Karpas-422 (cell line): ENCODE data around the gene TTYH2. TPM values are rescaled to one million over a fixed set of nuclear protein-coding genes. Genes with fewer than 3 reads are reported as not detected.

Experiments
- DNase-seq: peaks from one replicate; pipeline ENCODE4 v3.0.0-alpha.2; 2015
- H2AFZ ChIP-seq: fragments of 200-600 bp; sonication (generic); 2 replicates; pipeline ENCODE4 v1.6.1; 2014; ENCODE audit warnings: antibody characterized with exemption, low read length, mixed read lengths
- H3K27ac ChIP-seq: fragments of 200-600 bp; sonication (generic); 2 replicates; pipeline ENCODE4 v1.5.1; 2014; ENCODE audit warnings: mild to moderate bottlenecking, low read length, moderate library complexity
- H3K27me3 ChIP-seq: fragments of 200-600 bp; sonication (generic); 2 replicates; pipeline ENCODE4 v1.6.1; 2014; ENCODE audit warnings: low read length, mixed read lengths
- H3K36me3 ChIP-seq: fragments of 200-600 bp; sonication (generic); 2 replicates; pipeline ENCODE4 v1.6.1; 2014; ENCODE audit warnings: low read length, mixed read lengths; ENCODE audit not compliant: insufficient read depth
- H3K4me1 ChIP-seq: fragments of 200-600 bp; sonication (generic); 2 replicates; pipeline ENCODE4 v1.6.1; 2014; ENCODE audit warnings: mild to moderate bottlenecking, low read length, mixed read lengths
- H3K4me2 ChIP-seq: fragments of 200-600 bp; sonication (generic); 2 replicates; pipeline ENCODE4 v1.6.1; 2014; ENCODE audit warnings: low read length, low read depth, mild to moderate bottlenecking; ENCODE audit not compliant: poor library complexity, severe bottlenecking
- H3K4me3 ChIP-seq: fragments of 200-600 bp; sonication (generic); 2 replicates; pipeline ENCODE4 v1.5.1; 2014; ENCODE audit warnings: mild to moderate bottlenecking, antibody characterized with exemption, low read length, mixed read lengths
- H3K79me2 ChIP-seq: fragments of 200-600 bp; sonication (generic); 2 replicates; pipeline ENCODE4 v1.6.1; 2014; ENCODE audit warnings: mild to moderate bottlenecking, low read length, mixed read lengths
- H3K9ac ChIP-seq: fragments of 200-600 bp; sonication (generic); 2 replicates; pipeline ENCODE4 v1.6.0; 2014; ENCODE audit warnings: low read length
- H3K9me2 ChIP-seq: fragments of 200-600 bp; sonication (generic), shearing (Covaris generic); replicated peaks from 2 replicates; pipeline ENCODE4 v1.6.0; 2014; ENCODE audit warnings: mild to moderate bottlenecking, low read length, moderate library complexity; ENCODE audit not compliant: insufficient read depth
- H3K9me3 ChIP-seq: fragments of 300-700, 200-600 bp; sonication (generic); 2 replicates; pipeline ENCODE4 v1.6.1; 2014; ENCODE audit warnings: low read length, mixed read lengths
- H4K20me1 ChIP-seq: fragments of 200-600 bp; sonication (generic); 2 replicates; pipeline ENCODE4 v1.6.1; 2014; ENCODE audit warnings: mild to moderate bottlenecking, antibody characterized with exemption, low read length, low read depth; ENCODE audit not compliant: insufficient read depth
- total RNA-seq: library from RNA; depleted of rRNA; stranded (reverse); fragments of >200 nt; shearing (Covaris generic); gene quantifications from 2 replicates; pipeline ENCODE4 v1.2.3, GENCODE V29; 2014; ENCODE audit warnings: low replicate concordance; rRNA removed

Gene TTYH2
- total RNA-seq, 1 experiment from 2014 or later: not detected

- H3K4me2 ChIP-seq: no peak overlapping the region
- no peak overlapping the region for H2AFZ ChIP-seq
- no peak overlapping the region for H3K9ac ChIP-seq
- H3K9me2 ChIP-seq: no peaks in the 10 kb centered on the region
- H3K4me3 ChIP-seq: no peak overlapping the region
- H3K27me3 ChIP-seq: no peaks in the 10 kb centered on the region
- no peaks in the 10 kb centered on the region for H4K20me1 ChIP-seq
- H3K9me3 ChIP-seq: no peaks in the 10 kb centered on the region
- no peaks in the 10 kb centered on the region for H3K36me3 ChIP-seq
- H3K27ac ChIP-seq: no peak overlapping the region
- no peak for DNase-seq
- no peaks in the 10 kb centered on the region for H3K79me2 ChIP-seq
- H3K4me1 ChIP-seq: no peaks in the 10 kb centered on the region
Observed at GRCh38 chr17:74304184-74304583, 90.8 kb downstream of the TTYH2 start.

- no peaks in the 10 kb centered on the region for H3K9me3 ChIP-seq
- no peaks in the 10 kb centered on the region for H3K9me2 ChIP-seq
- H3K36me3 ChIP-seq: no peaks in the 10 kb centered on the region
- no peaks in the 10 kb centered on the region for H3K79me2 ChIP-seq
- no peak overlapping the region for H3K9ac ChIP-seq
- no peaks in the 10 kb centered on the region for H3K27me3 ChIP-seq
- H4K20me1 ChIP-seq: no peaks in the 10 kb centered on the region
- H3K4me3 ChIP-seq: no peak overlapping the region
- no peaks in the 10 kb centered on the region for H3K4me1 ChIP-seq
- no peak overlapping the region for H3K27ac ChIP-seq
- DNase-seq: peak; percentile 46
- H3K4me2 ChIP-seq: no peak overlapping the region
- no peak overlapping the region for H2AFZ ChIP-seq
Observed at GRCh38 chr17:74305865-74306654, 92.7 kb downstream of the TTYH2 start.

GRCh38 chr17:74307984-74308773 lies 94.8 kb downstream of the TTYH2 start:
- Histone ChIP-seq H3K4me2 (no peak overlapping the region), H2AFZ (no peak overlapping the region), H3K27me3 (no peaks in the 10 kb centered on the region), H3K4me3 (no peak overlapping the region), H3K9ac (no peak overlapping the region), H3K9me2 (no peaks in the 10 kb centered on the region), H3K4me1 (no peaks in the 10 kb centered on the region), H3K27ac (no peak overlapping the region), H3K9me3 (no peaks in the 10 kb centered on the region), H4K20me1 (no peaks in the 10 kb centered on the region), H3K36me3 (no peaks in the 10 kb centered on the region), H3K79me2 (no peaks in the 10 kb centered on the region)
- no peak for DNase-seq

DNA sequence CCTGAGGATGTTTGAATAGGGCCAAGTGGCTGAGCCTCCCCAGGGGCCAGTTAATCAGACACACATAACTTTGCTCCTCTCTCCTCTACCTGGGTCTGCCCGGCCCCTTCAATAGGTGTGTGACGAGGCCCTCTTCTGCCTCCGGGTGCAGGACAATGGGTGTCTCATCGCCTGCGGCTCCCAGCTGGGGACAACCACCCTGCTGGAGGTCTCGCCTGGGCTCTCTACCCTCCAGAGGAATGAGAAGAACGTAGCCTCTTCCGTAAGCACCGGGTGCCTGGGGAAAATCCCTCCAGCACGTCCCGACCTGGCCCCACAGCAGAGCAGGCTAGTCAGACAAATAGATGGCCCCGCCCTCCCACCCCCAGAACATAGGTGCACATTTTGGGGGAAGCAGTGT lies 96.5 kb downstream of the TTYH2 start:
- H3K27ac ChIP-seq: no peak overlapping the region
- no peak overlapping the region for H3K9ac ChIP-seq
- no peak overlapping the region for H2AFZ ChIP-seq
- DNase-seq: no peak
- no peaks in the 10 kb centered on the region for H4K20me1 ChIP-seq
- no peak overlapping the region for H3K4me3 ChIP-seq
- H3K4me1 ChIP-seq: no peaks in the 10 kb centered on the region
- H3K36me3 ChIP-seq: no peaks in the 10 kb centered on the region
- H3K79me2 ChIP-seq: no peaks in the 10 kb centered on the region
- H3K9me2 ChIP-seq: no peaks in the 10 kb centered on the region
- no peaks in the 10 kb centered on the region for H3K27me3 ChIP-seq
- no peak overlapping the region for H3K4me2 ChIP-seq
- no peaks in the 10 kb centered on the region for H3K9me3 ChIP-seq

Other genes starting within 250 kb of the TTYH2 start
- 3,682 and 4,052 TPM in 2 replicates for gene RPL38, start 9.9 kb upstream of the TTYH2 start, total RNA-seq
- not detected in 2 replicates for gene DNAI2, start 60.7 kb downstream of the TTYH2 start, total RNA-seq
- gene KIF19, start 112.7 kb downstream of the TTYH2 start, total RNA-seq: not detected in 2 replicates
- gene BTBD17, start 148.3 kb downstream of the TTYH2 start, total RNA-seq: not detected in 2 replicates
- gene GPR142, start 153.9 kb downstream of the TTYH2 start, total RNA-seq: not detected in 2 replicates
- gene GPRC5C, start 218.5 kb downstream of the TTYH2 start, total RNA-seq: not detected in 2 replicates